Heart right ventricle (tissue), 16 donors: ENCODE measurements around the gene CLMP. TPM values are rescaled to one million over a fixed set of nuclear protein-coding genes. Genes with fewer than 3 reads are reported as not detected.

ENCODE experiments used
- ATAC-seq, 8 donors: fragments of 200-7000 bp; cut with Tn5 transposase; one replicate each; pipeline ENCODE4 v1.9.1; 2020; ENCODE audit warnings: mild to moderate bottlenecking in 8 of 8, moderate library complexity in 8 of 8, moderate number of reproducible peaks in 1 of 8
- DNase-seq, 2 donors: peaks; one replicate each; pipeline ENCODE4 v3.0.0-alpha.2; 2020
- H3K27ac ChIP-seq, 10 donors: fragments of 200-600 bp; sonication (generic) in 2 of 10; one replicate each; pipeline versions ENCODE4 v1.5.0 to v1.8.0; 2020 to 2022; ENCODE audit warnings: mild to moderate bottlenecking in 3 of 10
- H3K27me3 ChIP-seq, 7 donors: fragments of 200-600 bp; one replicate each; pipeline ENCODE4 v1.8.0; 2021 to 2022; ENCODE audit warnings: mild to moderate bottlenecking in 2 of 7
- H3K36me3 ChIP-seq, 9 donors: fragments of 200-600 bp; sonication (generic) in 1 of 9; one replicate each; pipeline versions ENCODE4 v1.5.0 to v1.8.0; 2020 to 2022; ENCODE audit warnings: mild to moderate bottlenecking in 2 of 9
- H3K4me1 ChIP-seq, 9 donors: fragments of 200-600 bp; sonication (generic) in 1 of 9; one replicate each; pipeline versions ENCODE4 v1.5.0 to v1.8.0; 2020 to 2022; ENCODE audit warnings: mild to moderate bottlenecking in 4 of 9
- H3K4me3 ChIP-seq, 10 donors: fragments of 200-600 bp; sonication (generic) in 2 of 10; one replicate each; pipeline versions ENCODE4 v1.5.0 to v1.8.0; 2020 to 2022; ENCODE audit warnings: mild to moderate bottlenecking in 7 of 10, moderate library complexity in 2 of 10
- H3K9me3 ChIP-seq, 11 donors: fragments of 200-600 bp in 10 of 11; sonication (generic) in 2 of 11; one replicate each; pipeline versions ENCODE4 v1.5.0 to v1.8.0; 2013 to 2022; ENCODE audit warnings: mild to moderate bottlenecking in 2 of 11, control low read depth in 1 of 11, moderate library complexity in 1 of 11
- CTCF ChIP-seq, 9 donors: fragments of 200-600 bp; sonication (generic) in 2 of 9; IDR thresholded peaks; one replicate each; pipeline versions ENCODE4 v1.5.0 to v1.8.0; 2021 to 2022; ENCODE audit warnings: antibody characterized with exemption in 9 of 9, mild to moderate bottlenecking in 5 of 9, moderate library complexity in 1 of 9
- WGBS, 2 donors: extraction: QIAGEN DNeasy Blood & Tissue Kit; methylation state at CpG; one replicate each; pipeline ENCODE4 v1.1.7; 2013; ENCODE audit warnings: inconsistent platforms in 1 of 2; 5-methylcytosine and 5-hydroxymethylcytosine counted together
- intact Hi-C, 10 donors: fragments of 100-400 bp; cut with DNase I; formaldehyde crosslinking; loops; one replicate each; pipeline versions ENCODE4 v1.11.1 to v1.14.2; 2022
- polyA plus RNA-seq, 2 donors: library from polyadenylated mRNA; stranded (reverse); fragments of 200-250 nt; gene quantifications; one replicate each; pipeline ENCODE4 v1.2.3, GENCODE V29; 2013
- total RNA-seq, 10 donors: library from RNA; stranded (reverse); fragmentation: NEBNext Ultra II Directional in 3 of 10; extraction: Animal tissue kit (Norgen Biotek cat#: 25700) in 3 of 10; gene quantifications; one replicate each; pipeline versions ENCODE4 v1.2.1 to v1.2.4, GENCODE V29; 2021 to 2023
- donor health status: Arrhythmogenic right ventricular cardiomyopathy.
- donor health status: ischemic (EF 13 %, LVEDD 7.1; RV severe dilation, severe dysfunction).
- donor health status: healthy with polysubstance abuse.
- donor health status: DM: no; HTN: yes; CAD: no.
- donor health status: DM: no; HTN: no; CAD: no.
- donor health status: ischemic (EF 25% LVEDD 6.9; RV normal size, moderate dysfunction).
- donor health status: ischemic (EF 25% LVEDD 5.7; RV mildly dilated, moderate dysfunction).
- donor health status: healthy.
- donor health status: DM: yes; HTN: yes; CAD: no.
- donor health status: Ischemic cardiomyopathy.
- donor health status: ischemic (EF 35%, LVEDD 5.7; RV mildly dilated, moderate dysfunction).
- donor health status: nonischemic (EF 11% LVEDD 7.7; RV severe dilation, severe dysfunction).
- donor health status: DM: yes; HTN: yes; CAD: no.
- donor health status: PGD.
- donor health status: ischemic (EF 29% LVEDD 5.4; RV normal size, mild dysfunction).
- donor health status: nonischemic (EF 23%, LVEDD 6.1; RV moderate dilation, normal function).

CLMP gene
- total and polyA plus RNA-seq, 12 donors = 1.9 to 16.9 (median 5.2) TPM

- peaks cover 0 to 8% (median 0%) of the 10 kb centered on the region in 9 donors for H3K4me1 ChIP-seq
- DNase-seq = no peak
- no peak overlapping the region for H3K27ac ChIP-seq
- H3K36me3 ChIP-seq = no peaks in the 10 kb centered on the region
- ATAC-seq = no peak
- TF ChIP-seq CTCF (IDR thresholded peaks at IDR 0.05) = no peak
- H3K4me3 ChIP-seq = no peak overlapping the region
- H3K27me3 ChIP-seq = peaks cover 0 to 43% (median 21%) of the 10 kb centered on the region in 7 donors
- H3K9me3 ChIP-seq = peaks cover 0 to 17% (median 5%) of the 10 kb centered on the region in 11 donors
- intact Hi-C loops = no loop called here
- WGBS, 2 donors = 88 to 89% methylated on average over 3 of the region's 3 CpGs
Measured at GRCh38 chr11:123221584-123221983, 26.5 kb upstream of the CLMP start.

- Histone ChIP-seq H3K27me3 (peaks cover 0 to 39% (median 25%) of the 10 kb centered on the region in 7 donors), H3K27ac (no peak overlapping the region), H3K4me1 (peaks cover 0 to 8% (median 0%) of the 10 kb centered on the region in 9 donors), H3K9me3 (peaks cover 0 to 17% (median 5%) of the 10 kb centered on the region in 11 donors), H3K4me3 (no peak overlapping the region), H3K36me3 (no peaks in the 10 kb centered on the region)
- intact Hi-C loops = no loop called here
- ATAC-seq (peak in 1 of 8 donors; percentile 53), DNase-seq (no peak)
- no peak for TF ChIP-seq CTCF (IDR thresholded peaks at IDR 0.05)
- 83 to 90% methylated on average over 6 of the region's 6 CpGs for WGBS, 2 donors
Measured at GRCh38 chr11:123221096-123221561, 26.1 kb upstream of the CLMP start.

- no peak overlapping the region for H3K27ac ChIP-seq
- no peak overlapping the region for H3K4me3 ChIP-seq
- ATAC-seq (peak in 2 of 8 donors; percentile 42 to 58), DNase-seq (no peak)
- no peaks in the 10 kb centered on the region for H3K36me3 ChIP-seq
- intact Hi-C loops = no loop called here
- WGBS, 2 donors = 67 to 79% methylated on average over 9 of the region's 9 CpGs
- peaks cover 0 to 17% (median 5%) of the 10 kb centered on the region in 11 donors for H3K9me3 ChIP-seq
- H3K27me3 ChIP-seq = peaks cover 0 to 37% (median 22%) of the 10 kb centered on the region in 7 donors
- H3K4me1 ChIP-seq = peaks cover 0 to 8% (median 0%) of the 10 kb centered on the region in 9 donors
- no peak for TF ChIP-seq CTCF (IDR thresholded peaks at IDR 0.05)
Measured at GRCh38 chr11:123219066-123219690, 24.1 kb upstream of the CLMP start.

GRCh38 chr11:123218451-123218850 lies 23.4 kb upstream of the CLMP start:
- Histone ChIP-seq H3K27me3 (peaks cover 0 to 37% (median 23%) of the 10 kb centered on the region in 7 donors), H3K36me3 (no peaks in the 10 kb centered on the region), H3K4me3 (no peak overlapping the region), H3K9me3 (peaks cover 0 to 17% (median 5%) of the 10 kb centered on the region in 11 donors), H3K4me1 (peaks cover 0 to 8% (median 0%) of the 10 kb centered on the region in 9 donors), H3K27ac (no peak overlapping the region)
- WGBS, 2 donors = 77 to 80% methylated on average over 5 of the region's 5 CpGs
- no peak for TF ChIP-seq CTCF (IDR thresholded peaks at IDR 0.05)
- ATAC-seq (no peak), DNase-seq (no peak)
- intact Hi-C loops = no loop called here
